Liver (tissue), 9 donors: Measurements from ENCODE around the gene CDCP1. TPM values are rescaled to one million over a fixed set of nuclear protein-coding genes. Genes with fewer than 3 reads are reported as not detected.

Source experiments
- DNase-seq: peaks from one replicate; pipeline ENCODE4 v3.0.0-alpha.2; 2017; ENCODE audit warnings: low spot score
- H3K27ac ChIP-seq, 2 donors: one replicate each; pipeline ENCODE4 v1.7.0; 2013; ENCODE audit warnings: inconsistent platforms in 2 of 2, low read length in 2 of 2, control low read depth in 1 of 2, low read depth in 1 of 2, mild to moderate bottlenecking in 1 of 2
- H3K27me3 ChIP-seq, 4 donors: one replicate each; pipeline versions ENCODE4 v1.6.1 to v1.7.0; 2013; ENCODE audit warnings: low read length in 3 of 4, inconsistent platforms in 1 of 4, mild to moderate bottlenecking in 1 of 4, moderate library complexity in 1 of 4; ENCODE audit not compliant: control insufficient read depth in 4 of 4, insufficient read depth in 4 of 4
- H3K36me3 ChIP-seq, 4 donors: one replicate each; pipeline versions ENCODE4 v1.6.1 to v1.7.0; 2013; ENCODE audit warnings: low read length in 3 of 4, mild to moderate bottlenecking in 3 of 4, low read depth in 1 of 4, moderate library complexity in 1 of 4; ENCODE audit not compliant: control insufficient read depth in 4 of 4, insufficient read depth in 3 of 4
- H3K4me1 ChIP-seq, 4 donors: one replicate each; pipeline versions ENCODE4 v1.6.1 to v1.7.0; 2013; ENCODE audit warnings: low read length in 3 of 4, mild to moderate bottlenecking in 3 of 4, moderate library complexity in 1 of 4; ENCODE audit not compliant: control insufficient read depth in 4 of 4, insufficient read depth in 4 of 4
- H3K4me3 ChIP-seq, 3 donors: one replicate each; pipeline versions ENCODE4 v1.6.1 to v1.7.0; 2013; ENCODE audit warnings: low read length in 3 of 3, control low read depth in 1 of 3, low read depth in 1 of 3, mild to moderate bottlenecking in 1 of 3
- H3K9ac ChIP-seq, 2 donors: one replicate each; pipeline ENCODE4 v1.7.0; 2013; ENCODE audit warnings: low read length in 2 of 2, mild to moderate bottlenecking in 2 of 2, moderate library complexity in 2 of 2, control low read depth in 1 of 2, low read depth in 1 of 2
- H3K9me3 ChIP-seq, 4 donors: one replicate each; pipeline versions ENCODE4 v1.6.1 to v1.7.0; 2013; ENCODE audit warnings: low read length in 3 of 4; ENCODE audit not compliant: control insufficient read depth in 4 of 4
- EGR1 ChIP-seq, 2 donors: IDR thresholded peaks; 2 replicates each; pipeline ENCODE4 v1.6.1; 2016 to 2018; ENCODE audit warnings: antibody characterized with exemption in 2 of 2, low read depth in 2 of 2
- FOXA1 ChIP-seq: IDR thresholded peaks from 2 replicates; pipeline ENCODE4 v1.6.1; 2016; ENCODE audit warnings: antibody characterized with exemption
- FOXA2 ChIP-seq: IDR thresholded peaks from 2 replicates; pipeline ENCODE4 v1.6.1; 2016; ENCODE audit warnings: antibody characterized with exemption
- GABPA ChIP-seq, 2 donors: IDR thresholded peaks in 1 of 2; conservative IDR thresholded peaks in 1 of 2; 2 replicates each; pipeline ENCODE4 v1.6.1; 2016; ENCODE audit warnings: antibody characterized with exemption in 2 of 2, mild to moderate bottlenecking in 1 of 2, moderate library complexity in 1 of 2
- HNF4A ChIP-seq, 2 donors: conservative IDR thresholded peaks; 2 replicates each; pipeline ENCODE4 v1.6.1; 2016; ENCODE audit warnings: antibody characterized with exemption in 2 of 2, mild to moderate bottlenecking in 2 of 2
- HNF4G ChIP-seq: IDR thresholded peaks from 2 replicates; pipeline ENCODE4 v1.6.1; 2016; ENCODE audit warnings: antibody characterized with exemption
- JUND ChIP-seq, 2 donors: IDR thresholded peaks; 2 replicates each; pipeline ENCODE4 v1.6.1; 2016; ENCODE audit warnings: antibody characterized with exemption in 2 of 2
- NR2F2 ChIP-seq: IDR thresholded peaks from 2 replicates; pipeline ENCODE4 v1.6.1; 2016; ENCODE audit warnings: antibody characterized with exemption
- RAD21 ChIP-seq, 2 donors: IDR thresholded peaks; 2 replicates each; pipeline ENCODE4 v1.6.1; 2016; ENCODE audit warnings: antibody characterized with exemption in 2 of 2, mild to moderate bottlenecking in 2 of 2
- RXRA ChIP-seq, 2 donors: IDR thresholded peaks; 2 replicates each; pipeline ENCODE4 v1.6.1; 2017 to 2018; ENCODE audit warnings: antibody characterized with exemption in 2 of 2, mild to moderate bottlenecking in 1 of 2
- SP1 ChIP-seq: IDR thresholded peaks from 2 replicates; pipeline ENCODE4 v1.6.1; 2018; ENCODE audit warnings: antibody characterized with exemption, mild to moderate bottlenecking
- TAF1 ChIP-seq: conservative IDR thresholded peaks from 2 replicates; pipeline ENCODE4 v1.6.1; 2016; ENCODE audit warnings: antibody characterized with exemption, mild to moderate bottlenecking
- YY1 ChIP-seq: IDR thresholded peaks from 2 replicates; pipeline ENCODE4 v1.6.1; 2016; ENCODE audit warnings: antibody characterized with exemption, mild to moderate bottlenecking
- ZBTB33 ChIP-seq: IDR thresholded peaks from 2 replicates; pipeline ENCODE4 v1.6.1; 2016; ENCODE audit warnings: antibody characterized with exemption
- WGBS: extraction: QIAGEN DNeasy Blood & Tissue Kit; methylation state at CpG from one replicate; pipeline ENCODE4 v1.1.7; 2013; 5-methylcytosine and 5-hydroxymethylcytosine counted together
- polyA plus RNA-seq, 2 donors: library from polyadenylated mRNA; stranded (reverse) in 1 of 2; unstranded in 1 of 2; fragments of 200-250 nt in 1 of 2; fragments of >200 nt in 1 of 2; fragmentation: Nextera tagmentation in 1 of 2; extraction: Ambion mirVana in 1 of 2; gene quantifications; one replicate each; pipeline versions ENCODE4 v1.2.1 to v1.2.3, GENCODE V29; 2013 to 2015
- total RNA-seq, 2 donors: library from RNA; depleted of rRNA; stranded (reverse); fragments of >200 nt; gene quantifications; one replicate each; pipeline ENCODE4 v1.2.3, GENCODE V29; 2014
- TF ChIP-seq, protein P1 (sequence below): fragments of 150-350 bp; IDR thresholded peaks from 2 replicates; pipeline ENCODE4 v1.5.1; 2017; ENCODE audit warnings: improper control_type of control experiment, low read depth, low read length; ENCODE audit not compliant: missing input control
- TF ChIP-seq, protein P2 (sequence below): IDR thresholded peaks from 2 replicates; pipeline ENCODE4 v1.6.1; 2016; ENCODE audit warnings: antibody characterized with exemption
- TF ChIP-seq, protein P3 (sequence below): IDR thresholded peaks from 2 replicates; pipeline ENCODE4 v1.6.1; 2016; ENCODE audit warnings: antibody characterized with exemption
- TF ChIP-seq, protein P4 (sequence below): IDR thresholded peaks from 2 replicates; pipeline ENCODE4 v1.6.1; 2016; ENCODE audit warnings: antibody characterized with exemption, mild to moderate bottlenecking
- donor health status: healthy.
- donor health status: healthy.
- donor health status: healthy.
- donor health status: healthy.
- donor health status: healthy.

CDCP1 gene
- total and polyA plus RNA-seq, 4 donors = 0.22 to 0.67 (median 0.45) TPM

DNA sequence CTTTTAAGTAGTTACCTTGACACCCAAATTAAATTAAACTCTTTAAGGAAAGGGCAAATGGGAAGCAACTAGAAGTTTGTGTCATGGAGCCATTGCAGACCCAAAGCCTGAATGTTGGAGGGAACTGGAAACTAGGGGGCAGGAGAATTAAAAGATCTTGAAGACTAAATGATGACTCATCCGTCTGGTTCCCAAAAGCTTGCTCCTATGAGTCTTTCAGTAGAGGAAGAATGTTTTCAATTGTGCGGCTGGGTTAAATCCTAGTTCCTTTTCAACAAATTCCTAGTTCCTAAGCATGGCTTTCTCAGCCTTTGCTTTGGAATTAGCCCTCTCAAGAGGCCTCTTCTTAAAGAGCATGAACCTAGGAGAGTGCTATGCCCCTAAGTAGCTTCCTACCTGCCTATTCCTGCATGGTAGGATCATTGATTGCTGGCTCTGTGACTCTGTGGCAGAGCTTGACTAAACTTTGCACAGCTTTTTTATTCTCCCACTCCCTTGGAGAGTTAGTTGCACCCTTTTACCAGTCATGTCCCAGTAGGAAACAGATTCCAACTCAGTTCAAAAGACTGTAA lies 102.4 kb downstream of the CDCP1 start:
- TF ChIP-seq FOXA1 = no peak
- no peak for TF ChIP-seq FOXA2
- TF ChIP-seq, protein P1, sequence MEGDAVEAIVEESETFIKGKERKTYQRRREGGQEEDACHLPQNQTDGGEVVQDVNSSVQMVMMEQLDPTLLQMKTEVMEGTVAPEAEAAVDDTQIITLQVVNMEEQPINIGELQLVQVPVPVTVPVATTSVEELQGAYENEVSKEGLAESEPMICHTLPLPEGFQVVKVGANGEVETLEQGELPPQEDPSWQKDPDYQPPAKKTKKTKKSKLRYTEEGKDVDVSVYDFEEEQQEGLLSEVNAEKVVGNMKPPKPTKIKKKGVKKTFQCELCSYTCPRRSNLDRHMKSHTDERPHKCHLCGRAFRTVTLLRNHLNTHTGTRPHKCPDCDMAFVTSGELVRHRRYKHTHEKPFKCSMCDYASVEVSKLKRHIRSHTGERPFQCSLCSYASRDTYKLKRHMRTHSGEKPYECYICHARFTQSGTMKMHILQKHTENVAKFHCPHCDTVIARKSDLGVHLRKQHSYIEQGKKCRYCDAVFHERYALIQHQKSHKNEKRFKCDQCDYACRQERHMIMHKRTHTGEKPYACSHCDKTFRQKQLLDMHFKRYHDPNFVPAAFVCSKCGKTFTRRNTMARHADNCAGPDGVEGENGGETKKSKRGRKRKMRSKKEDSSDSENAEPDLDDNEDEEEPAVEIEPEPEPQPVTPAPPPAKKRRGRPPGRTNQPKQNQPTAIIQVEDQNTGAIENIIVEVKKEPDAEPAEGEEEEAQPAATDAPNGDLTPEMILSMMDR = no peak
- peak in 1 of 2 donors; percentile 7 for TF ChIP-seq RAD21 (IDR thresholded peaks at IDR 0.05)
- TF ChIP-seq HNF4G = no peak
- TF ChIP-seq, protein P2, sequence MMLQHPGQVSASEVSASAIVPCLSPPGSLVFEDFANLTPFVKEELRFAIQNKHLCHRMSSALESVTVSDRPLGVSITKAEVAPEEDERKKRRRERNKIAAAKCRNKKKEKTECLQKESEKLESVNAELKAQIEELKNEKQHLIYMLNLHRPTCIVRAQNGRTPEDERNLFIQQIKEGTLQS = no peak
- no peak for TF ChIP-seq ZBTB33
- TF ChIP-seq EGR1 (IDR thresholded peaks at IDR 0.05; ENCODE audit: low read depth in 2 of 2) = no peak
- no peak for TF ChIP-seq RXRA (IDR thresholded peaks at IDR 0.05)
- TF ChIP-seq, protein P3, sequence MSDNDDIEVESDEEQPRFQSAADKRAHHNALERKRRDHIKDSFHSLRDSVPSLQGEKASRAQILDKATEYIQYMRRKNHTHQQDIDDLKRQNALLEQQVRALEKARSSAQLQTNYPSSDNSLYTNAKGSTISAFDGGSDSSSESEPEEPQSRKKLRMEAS = no peak
- no peak for TF ChIP-seq SP1
- TF ChIP-seq, protein P4, sequence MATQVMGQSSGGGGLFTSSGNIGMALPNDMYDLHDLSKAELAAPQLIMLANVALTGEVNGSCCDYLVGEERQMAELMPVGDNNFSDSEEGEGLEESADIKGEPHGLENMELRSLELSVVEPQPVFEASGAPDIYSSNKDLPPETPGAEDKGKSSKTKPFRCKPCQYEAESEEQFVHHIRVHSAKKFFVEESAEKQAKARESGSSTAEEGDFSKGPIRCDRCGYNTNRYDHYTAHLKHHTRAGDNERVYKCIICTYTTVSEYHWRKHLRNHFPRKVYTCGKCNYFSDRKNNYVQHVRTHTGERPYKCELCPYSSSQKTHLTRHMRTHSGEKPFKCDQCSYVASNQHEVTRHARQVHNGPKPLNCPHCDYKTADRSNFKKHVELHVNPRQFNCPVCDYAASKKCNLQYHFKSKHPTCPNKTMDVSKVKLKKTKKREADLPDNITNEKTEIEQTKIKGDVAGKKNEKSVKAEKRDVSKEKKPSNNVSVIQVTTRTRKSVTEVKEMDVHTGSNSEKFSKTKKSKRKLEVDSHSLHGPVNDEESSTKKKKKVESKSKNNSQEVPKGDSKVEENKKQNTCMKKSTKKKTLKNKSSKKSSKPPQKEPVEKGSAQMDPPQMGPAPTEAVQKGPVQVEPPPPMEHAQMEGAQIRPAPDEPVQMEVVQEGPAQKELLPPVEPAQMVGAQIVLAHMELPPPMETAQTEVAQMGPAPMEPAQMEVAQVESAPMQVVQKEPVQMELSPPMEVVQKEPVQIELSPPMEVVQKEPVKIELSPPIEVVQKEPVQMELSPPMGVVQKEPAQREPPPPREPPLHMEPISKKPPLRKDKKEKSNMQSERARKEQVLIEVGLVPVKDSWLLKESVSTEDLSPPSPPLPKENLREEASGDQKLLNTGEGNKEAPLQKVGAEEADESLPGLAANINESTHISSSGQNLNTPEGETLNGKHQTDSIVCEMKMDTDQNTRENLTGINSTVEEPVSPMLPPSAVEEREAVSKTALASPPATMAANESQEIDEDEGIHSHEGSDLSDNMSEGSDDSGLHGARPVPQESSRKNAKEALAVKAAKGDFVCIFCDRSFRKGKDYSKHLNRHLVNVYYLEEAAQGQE = no peak
- TF ChIP-seq TAF1 = no peak
- TF ChIP-seq GABPA (IDR thresholded peaks at IDR 0.05 in 1 of 2, conservative IDR thresholded peaks at IDR 0.05 in 1 of 2) = no peak
- TF ChIP-seq NR2F2 = no peak
- TF ChIP-seq JUND (IDR thresholded peaks at IDR 0.05) = peak in 1 of 2 donors; percentile 29
- TF ChIP-seq YY1 = no peak
- no peak for TF ChIP-seq HNF4A (conservative IDR thresholded peaks at IDR 0.05)
- Histone ChIP-seq H3K27me3 (no peaks in the 10 kb centered on the region), H3K36me3 (no peaks in the 10 kb centered on the region), H3K4me3 (no peak overlapping the region), H3K9ac (no peak overlapping the region), H3K27ac (no peak overlapping the region), H3K4me1 (no peaks in the 10 kb centered on the region), H3K9me3 (no peaks in the 10 kb centered on the region)
- WGBS = 85% methylated on average over 2 of the region's 2 CpGs
- DNase-seq = no peak
